Measurements from ENCODE around the gene TSGA10IP.

DNA sequence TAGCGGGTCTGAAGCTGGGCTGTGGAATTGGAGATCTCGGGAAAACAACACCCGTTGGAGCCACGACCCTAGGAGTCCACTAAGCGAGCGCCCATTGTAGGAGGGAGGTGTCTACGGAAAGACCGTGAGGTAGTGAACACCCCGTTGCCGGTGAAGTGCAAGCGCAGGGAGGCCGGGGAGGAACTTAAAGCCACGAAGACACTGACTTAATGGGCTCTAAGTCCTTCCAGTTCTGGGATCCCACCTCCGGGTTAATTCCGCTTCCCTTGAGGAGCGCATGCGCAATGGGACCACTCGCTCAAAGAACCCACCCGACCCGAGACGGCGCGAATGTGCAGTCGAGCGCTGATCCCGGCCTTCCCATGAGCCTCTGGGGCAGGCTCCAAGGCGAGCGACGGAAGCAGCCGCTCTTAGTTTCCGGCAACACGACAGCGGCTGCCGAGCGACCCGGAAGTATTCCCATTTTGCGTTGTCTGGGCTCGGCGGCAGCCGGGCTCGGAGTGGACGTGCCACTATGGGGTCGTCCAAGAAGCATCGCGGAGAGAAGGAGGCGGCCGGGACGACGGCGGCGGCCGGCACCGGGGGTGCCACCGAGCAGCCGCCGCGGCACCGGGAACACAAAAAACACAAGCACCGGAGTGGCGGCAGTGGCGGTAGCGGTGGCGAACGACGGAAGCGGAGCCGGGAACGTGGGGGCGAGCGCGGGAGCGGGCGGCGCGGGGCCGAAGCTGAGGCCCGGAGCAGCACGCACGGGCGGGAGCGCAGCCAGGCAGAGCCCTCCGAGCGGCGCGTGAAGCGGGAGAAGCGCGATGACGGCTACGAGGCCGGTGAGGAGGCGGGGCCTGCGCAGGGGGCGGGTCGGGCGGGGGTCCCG, 16.2 kb downstream of the TSGA10IP start, which contains the start of gene SART1:
- TF ChIP-seq, protein P1, sequence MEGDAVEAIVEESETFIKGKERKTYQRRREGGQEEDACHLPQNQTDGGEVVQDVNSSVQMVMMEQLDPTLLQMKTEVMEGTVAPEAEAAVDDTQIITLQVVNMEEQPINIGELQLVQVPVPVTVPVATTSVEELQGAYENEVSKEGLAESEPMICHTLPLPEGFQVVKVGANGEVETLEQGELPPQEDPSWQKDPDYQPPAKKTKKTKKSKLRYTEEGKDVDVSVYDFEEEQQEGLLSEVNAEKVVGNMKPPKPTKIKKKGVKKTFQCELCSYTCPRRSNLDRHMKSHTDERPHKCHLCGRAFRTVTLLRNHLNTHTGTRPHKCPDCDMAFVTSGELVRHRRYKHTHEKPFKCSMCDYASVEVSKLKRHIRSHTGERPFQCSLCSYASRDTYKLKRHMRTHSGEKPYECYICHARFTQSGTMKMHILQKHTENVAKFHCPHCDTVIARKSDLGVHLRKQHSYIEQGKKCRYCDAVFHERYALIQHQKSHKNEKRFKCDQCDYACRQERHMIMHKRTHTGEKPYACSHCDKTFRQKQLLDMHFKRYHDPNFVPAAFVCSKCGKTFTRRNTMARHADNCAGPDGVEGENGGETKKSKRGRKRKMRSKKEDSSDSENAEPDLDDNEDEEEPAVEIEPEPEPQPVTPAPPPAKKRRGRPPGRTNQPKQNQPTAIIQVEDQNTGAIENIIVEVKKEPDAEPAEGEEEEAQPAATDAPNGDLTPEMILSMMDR (IDR thresholded peaks at IDR 0.05 in 8 of 11, conservative IDR thresholded peaks at IDR 0.05 in 3 of 11) = peak in 3 of 11 experiments; percentile 11 to 36 (median 15)
- peak; percentile 95 to 97 (median 95) for TF ChIP-seq POLR2AphosphoS5 (IDR thresholded peaks at IDR 0.05)
